PC-3 (cell line): Measurements from ENCODE around the gene C1S.
"Not testable (repeated sequence)": the region's sequence is repeated elsewhere in the genome, so short reads cannot be mapped to it uniquely, and the experiment has no call there.

ENCODE experiments used
- CTCF ChIP-seq: fragments of 300-600 bp; sonication (generic); conservative IDR thresholded peaks from 2 replicates; pipeline ENCODE4 v1.5.1; 2017; ENCODE audit warnings: antibody characterized with exemption, low read depth, mild to moderate bottlenecking, low read length
- EZH2 ChIP-seq: fragments of 300-600 bp; sonication (generic); IDR thresholded peaks from one replicate; pipeline ENCODE4 v1.6.1; 2017; ENCODE audit warnings: antibody characterized with exemption, mild to moderate bottlenecking, low read length; ENCODE audit not compliant: unreplicated experiment
- EZH2phosphoT487 ChIP-seq: fragments of 300-600 bp; sonication (generic); IDR thresholded peaks from 2 replicates; pipeline ENCODE4 v1.6.1; 2018; ENCODE audit warnings: mild to moderate bottlenecking, antibody characterized with exemption, low read length, borderline replicate concordance

GRCh38 chr12:7107181-7107580 lies 46.7 kb downstream of the C1S start:
- TF ChIP-seq CTCF, EZH2, EZH2phosphoT487: not testable (repeated sequence)
